GM12878 (cell line): Measurements from ENCODE around the gene FBF1. TPM values are rescaled to one million over a fixed set of nuclear protein-coding genes. Genes with fewer than 3 reads are reported as not detected.

Experiments
- ATAC-seq: fragments of 200-7000 bp; cut with Tn5 transposase; 3 replicates; pipeline ENCODE4 v1.9.1; 2020; ENCODE audit warnings: mild to moderate bottlenecking, moderate library complexity
- BruUV-seq: library from RNA; stranded (reverse); fragments of 400-500 nt; replicated peaks from 2 replicates; lab custom pipeline; 2021; lab: Mats Ljungman, UMichigan
- CTCF ChIA-PET: fragments of 300-600 bp; sonication (Branson Sonifier 250); formaldehyde crosslinking; extraction: SDS; loops from one replicate; lab custom pipeline; 2021; ENCODE audit warnings: inconsistent platforms; lab: Yijun Ruan, JAX
- POLR2A ChIA-PET: fragments of 350-600 bp; formaldehyde crosslinking; extraction: SDS; loops from one replicate; lab custom pipeline; 2021; ENCODE audit warnings: inconsistent platforms; lab: Charles Lee
- RAD21 ChIA-PET: fragments of 300-600 bp; sonication (Branson Sonifier 250); formaldehyde crosslinking; loops from one replicate; lab custom pipeline; 2023; ENCODE audit warnings: antibody characterized with exemption; ENCODE audit not compliant: unreplicated experiment; lab: Charles Lee
- SMC1A ChIA-PET: fragments of 300-600 bp; sonication (Branson Sonifier 250); formaldehyde crosslinking; loops from one replicate; lab custom pipeline; 2023; ENCODE audit not compliant: unreplicated experiment, uncharacterized antibody; lab: Charles Lee
- DNase-seq: peaks from one replicate; pipeline ENCODE4 v3.0.0-alpha.2; 2011; ENCODE audit warnings: low read depth, low spot score
- FAIRE-seq: peaks from 3 replicates; lab custom pipeline; 2011; peaks lifted over from hg19 to GRCh38; lab: Jason Lieb, UNC
- H2AFZ ChIP-seq: 2 replicates; pipeline ENCODE4 v1.6.0; 2011; ENCODE audit warnings: low read depth, low read length, control low read depth; ENCODE audit not compliant: control insufficient read depth
- H3K27ac ChIP-seq: 2 replicates; pipeline ENCODE4 v1.5.1; 2011; ENCODE audit warnings: control low read depth; ENCODE audit not compliant: control insufficient read depth, insufficient read depth
- H3K27me3 ChIP-seq, 2 experiments: replicated peaks in 1 of 2; 2 replicates each; pipeline versions ENCODE4 v1.6.0 to v1.6.1; 2011; ENCODE audit warnings: low read length in 1 of 2; ENCODE audit not compliant: control insufficient read depth in 2 of 2, insufficient read depth in 2 of 2
- H3K36me3 ChIP-seq, 2 experiments: 2 replicates each; pipeline ENCODE4 v1.5.1; 2011; ENCODE audit warnings: low read length in 1 of 2; ENCODE audit not compliant: control insufficient read depth in 2 of 2, insufficient read depth in 2 of 2
- H3K4me1 ChIP-seq: 2 replicates; pipeline ENCODE4 v1.6.1; 2011; ENCODE audit warnings: mild to moderate bottlenecking, low read length, moderate library complexity, mixed read lengths; ENCODE audit not compliant: control insufficient read depth, insufficient read depth
- H3K4me2 ChIP-seq: 2 replicates; pipeline ENCODE4 v1.6.0; 2011; ENCODE audit warnings: control low read depth; ENCODE audit not compliant: control insufficient read depth, insufficient read depth
- H3K4me3 ChIP-seq: fragments of 200-600 bp; sonication (generic); 2 replicates; pipeline ENCODE4 v1.5.1; 2016
- H3K79me2 ChIP-seq: 2 replicates; pipeline ENCODE4 v1.6.0; 2011; ENCODE audit warnings: low read length; ENCODE audit not compliant: control insufficient read depth, insufficient read depth
- H3K9ac ChIP-seq: 2 replicates; pipeline ENCODE4 v1.8.0; 2011; ENCODE audit warnings: low read length, control low read depth, mixed read lengths; ENCODE audit not compliant: control insufficient read depth, insufficient read depth
- H3K9me3 ChIP-seq: replicated peaks from 3 replicates; pipeline ENCODE4 v1.5.1; 2011; ENCODE audit warnings: mild to moderate bottlenecking, low read length; ENCODE audit not compliant: control insufficient read depth, insufficient read depth
- H4K20me1 ChIP-seq: 2 replicates; pipeline ENCODE4 v1.6.0; 2011; ENCODE audit not compliant: control insufficient read depth, insufficient read depth
- ASH2L ChIP-seq: fragments of 300-600, 200-600 bp; sonication (generic); IDR thresholded peaks from 2 replicates; pipeline ENCODE4 v1.6.1; 2017; ENCODE audit warnings: low read depth, mild to moderate bottlenecking, borderline replicate concordance
- BRCA1 ChIP-seq: IDR thresholded peaks from 2 replicates; pipeline ENCODE4 v1.6.1; 2011; ENCODE audit warnings: low read depth, low read length, improper control_type of control experiment
- HDGF ChIP-seq: fragments of 450-650 bp; IDR thresholded peaks from 2 replicates; pipeline ENCODE4 v1.6.1; 2016; ENCODE audit warnings: antibody characterized with exemption
- MEF2B ChIP-seq: fragments of 450-650 bp; IDR thresholded peaks from 2 replicates; pipeline ENCODE4 v1.6.1; 2018; ENCODE audit warnings: mild to moderate bottlenecking, moderate library complexity; ENCODE audit not compliant: partially characterized antibody, poor library complexity, severe bottlenecking
- NFXL1 ChIP-seq: fragments of 450-650 bp; IDR thresholded peaks from 2 replicates; pipeline ENCODE4 v1.6.1; 2017; ENCODE audit warnings: antibody characterized with exemption, mild to moderate bottlenecking, borderline replicate concordance
- SMC3 ChIP-seq: IDR thresholded peaks from 2 replicates; pipeline ENCODE4 v1.6.1; 2011; ENCODE audit warnings: low read length, improper control_type of control experiment, borderline replicate concordance
- TCF12 ChIP-seq: IDR thresholded peaks from 2 replicates; pipeline ENCODE4 v1.6.1; 2011; ENCODE audit warnings: low read depth, mild to moderate bottlenecking, low read length
- YBX1 ChIP-seq: fragments of 450-650 bp; IDR thresholded peaks from 2 replicates; pipeline ENCODE4 v1.6.1; 2016; ENCODE audit warnings: antibody characterized with exemption
- WGBS: methylation state at CpG from one replicate; pipeline ENCODE4 v1.1.6; 2016; ENCODE audit warnings: low lambda C conversion rate; ENCODE audit not compliant: insufficient replicate concordance, insufficient coverage; ENCODE audit errors: missing lambda C conversion rate; 5-methylcytosine and 5-hydroxymethylcytosine counted together
- in situ Hi-C: fragments of 300-500 bp; cut with MboI; formaldehyde crosslinking; loops from 9 replicates; pipeline ENCODE4 v1.14.3; 2018; ENCODE audit warnings: mixed read lengths
- intact Hi-C: fragments of 100-400 bp; cut with micrococcal nuclease; formaldehyde crosslinking; loops from one replicate; pipeline ENCODE4 v1.14.2; 2022; ENCODE audit not compliant: unreplicated experiment
- polyA plus RNA-seq, 11 experiments: library from polyadenylated mRNA; depleted of rRNA in 4 of 11; unstranded in 6 of 11; stranded (reverse) in 5 of 11; fragments of >200 nt; fragmentation: Nextera tagmentation in 4 of 11; fragmentation: Illumina TruSeq in 1 of 11; extraction: Ambion mirVana in 4 of 11; extraction: Trizol in 1 of 11; gene quantifications; 1 replicate in 1 of 11; 2 replicates in 10 of 11; pipeline versions ENCODE4 v1.2.1 to v1.2.3, GENCODE V29; 2011 to 2016; ENCODE audit warnings: inconsistent platforms in 2 of 11, missing spikeins in 2 of 11, low read depth in 1 of 11
- total RNA-seq, 4 experiments: library from RNA; depleted of rRNA in 3 of 4; stranded (reverse); fragments of >200 nt in 3 of 4; fragmentation: Illumina TruSeq in 1 of 4; extraction: Trizol in 1 of 4; gene quantifications; 2 replicates each; pipeline versions ENCODE4 v1.2.1 to v1.2.3, GENCODE V29; 2013 to 2021

Gene FBF1
- total and polyA plus RNA-seq, 10 of the 15 experiments (the other 5 are each of a cell fraction or from before 2014, with no cell fraction given): 0.29 to 15.0 (median 7.0) TPM

- Histone ChIP-seq H3K27ac (no peak overlapping the region), H2AFZ (no peak overlapping the region), H3K27me3 (no peaks in the 10 kb centered on the region), H3K9me3 (no peaks in the 10 kb centered on the region), H3K79me2 (no peaks in the 10 kb centered on the region), H3K4me1 (no peaks in the 10 kb centered on the region), H3K9ac (no peak overlapping the region)
- CTCF ChIA-PET: interaction anchor here (1.0 to 1.8 kb wide), 4 partner anchors 93 to 104 kb away, joined by 3 to 9 read pairs (median 5); no protein-coding TSS in a partner anchor
- POLR2A ChIA-PET: no interaction called here
- RAD21 ChIA-PET: interaction anchor here (1.6 to 2.3 kb wide), 3 partner anchors 93 to 104 kb away, joined by 4 to 6 read pairs (median 4); no protein-coding TSS in a partner anchor
- no peak for DNase-seq
- FAIRE-seq: no peak
- no peak for ATAC-seq
- SMC1A ChIA-PET: interaction anchor here (0.9 to 1.1 kb wide), 4 partner anchors 87 to 197 kb away, joined by 3 to 5 read pairs (median 3); no protein-coding TSS in a partner anchor
- intact Hi-C loops: no loop called here
- TF ChIP-seq NFXL1: no peak
- TF ChIP-seq BRCA1: no peak
- TF ChIP-seq YBX1: no peak
- TF ChIP-seq MEF2B: no peak
- TF ChIP-seq HDGF: no peak
- no peak for TF ChIP-seq ASH2L
- no peak for TF ChIP-seq SMC3
- TF ChIP-seq TCF12: no peak
- TF ChIP-seq, all 136 proteins: peak for 0
- Histone ChIP-seq H3K36me3 (no peaks in the 10 kb centered on the region), H3K4me3 (no peak overlapping the region), H4K20me1 (no peaks in the 10 kb centered on the region), H3K4me2 (no peak overlapping the region)
- in situ Hi-C loops: loop anchor here (5.0 kb wide), 1 partner anchor 97 kb away; no protein-coding TSS in a partner anchor
- no TSS peak for BruUV-seq
- WGBS: 78% methylated on average over 11 of the region's 11 CpGs
Observed at GRCh38 chr17:75909812-75910274, 31.0 kb downstream of the FBF1 start.
